HepG2 (cell line): ENCODE data around the gene SCGB1C1. TPM values are rescaled to one million over a fixed set of nuclear protein-coding genes. Genes with fewer than 3 reads are reported as not detected.

ENCODE experiments used
- ATAC-seq: fragments of 200-7000 bp; cut with Tn5 transposase; 3 replicates; pipeline ENCODE4 v1.9.1; 2020; ENCODE audit warnings: mild to moderate bottlenecking, moderate library complexity
- BruUV-seq: library from RNA; stranded (reverse); fragments of 400-500 nt; replicated peaks from 2 replicates; lab custom pipeline; 2021; lab: Mats Ljungman, UMichigan
- CTCF ChIA-PET: fragments of 300-600 bp; formaldehyde crosslinking; extraction: SDS; loops from one replicate; lab custom pipeline; 2021; ENCODE audit warnings: low total read pairs, inconsistent platforms, low intra/inter-chr PET ratio; lab: Yijun Ruan, JAX
- POLR2A ChIA-PET: fragments of 350-600 bp; sonication (Branson Sonifier 250); formaldehyde crosslinking; loops from one replicate; lab custom pipeline; 2020; ENCODE audit warnings: antibody characterized with exemption, inconsistent platforms; lab: Yijun Ruan, JAX
- DNase-seq: peaks from one replicate; pipeline ENCODE4 v3.0.0-alpha.2; 2015; ENCODE audit warnings: low spot score
- FAIRE-seq: peaks from 3 replicates; lab custom pipeline; 2011; peaks lifted over from hg19 to GRCh38; lab: Jason Lieb, UNC
- H2AFZ ChIP-seq: one replicate; pipeline ENCODE4 v1.6.1; 2011; ENCODE audit warnings: low read length, inconsistent platforms
- H3K27ac ChIP-seq: fragments of 300-600 bp; 3 replicates; pipeline ENCODE4 v1.8.0; 2011; ENCODE audit warnings: mixed run types, mild to moderate bottlenecking, mixed read lengths, low read length, inconsistent platforms; ENCODE audit not compliant: insufficient read depth; ENCODE audit errors: extremely low read length
- H3K27me3 ChIP-seq, 2 experiments: fragments of 200-600 bp in 1 of 2; 2 replicates in 1 of 2; 3 replicates in 1 of 2; pipeline versions ENCODE4 v1.6.0 to v1.8.0; 2011; ENCODE audit warnings: low read length in 2 of 2, mild to moderate bottlenecking in 2 of 2, moderate library complexity in 2 of 2, inconsistent platforms in 1 of 2; ENCODE audit not compliant: insufficient read depth in 2 of 2, control insufficient read depth in 1 of 2
- H3K36me3 ChIP-seq, 2 experiments: fragments of 200-600 bp in 1 of 2; replicated peaks in 1 of 2; 2 replicates in 1 of 2; 3 replicates in 1 of 2; pipeline versions ENCODE4 v1.5.1 to v1.8.0; 2011; ENCODE audit warnings: low read length in 2 of 2, inconsistent platforms in 1 of 2; ENCODE audit not compliant: insufficient read depth in 2 of 2, control insufficient read depth in 1 of 2
- H3K4me1 ChIP-seq: 2 replicates; pipeline ENCODE4 v1.5.1; 2012; ENCODE audit warnings: low read length, inconsistent platforms; ENCODE audit not compliant: insufficient read depth
- H3K4me2 ChIP-seq: 2 replicates; pipeline ENCODE4 v1.6.0; 2011; ENCODE audit warnings: low read depth, low read length, inconsistent platforms
- H3K4me3 ChIP-seq, 3 experiments: fragments of 200-600 bp in 1 of 3; sonication (generic), shearing (Covaris generic) in 1 of 3; replicated peaks in 1 of 3; 2 replicates each; pipeline ENCODE4 v1.5.1; 2011 to 2016; ENCODE audit warnings: low read length in 3 of 3, inconsistent platforms in 2 of 3, low read depth in 2 of 3, mild to moderate bottlenecking in 2 of 3, control low read depth in 1 of 3, mixed read lengths in 1 of 3; ENCODE audit not compliant: insufficient read depth in 1 of 3
- H3K79me2 ChIP-seq: one replicate; pipeline ENCODE4 v1.6.1; 2011; ENCODE audit warnings: low read length, inconsistent platforms; ENCODE audit not compliant: insufficient read depth
- H3K9ac ChIP-seq: 2 replicates; pipeline ENCODE4 v1.6.0; 2011; ENCODE audit warnings: mild to moderate bottlenecking, low read depth, low read length, inconsistent platforms; ENCODE audit not compliant: insufficient read depth
- H3K9me3 ChIP-seq: 2 replicates; pipeline ENCODE4 v1.5.1; 2012; ENCODE audit warnings: mild to moderate bottlenecking, low read length
- H4K20me1 ChIP-seq: 2 replicates; pipeline ENCODE4 v1.6.0; 2011; ENCODE audit warnings: inconsistent platforms, mild to moderate bottlenecking, low read length, moderate library complexity; ENCODE audit not compliant: insufficient read depth
- CHD2 ChIP-seq: IDR thresholded peaks from 2 replicates; pipeline ENCODE4 v1.6.1; 2011; ENCODE audit warnings: low read depth, low read length, improper control_type of control experiment
- MLXIP ChIP-seq: sonication (generic); formaldehyde crosslinking; IDR thresholded peaks from 2 replicates; pipeline ENCODE4 v1.9.0; 2021; ENCODE audit warnings: missing genetic modification reagents, borderline replicate concordance
- SIN3A ChIP-seq: IDR thresholded peaks from 2 replicates; pipeline ENCODE4 v1.6.1; 2011; ENCODE audit warnings: low read depth, mild to moderate bottlenecking, control low read depth, low read length, borderline replicate concordance
- THAP9 ChIP-seq: sonication (generic); formaldehyde crosslinking; IDR thresholded peaks from 2 replicates; pipeline ENCODE4; 2020; ENCODE audit warnings: missing genetic modification reagents, mild to moderate bottlenecking, borderline replicate concordance
- ZHX2 ChIP-seq, 2 experiments: sonication (generic) in 1 of 2; formaldehyde crosslinking in 1 of 2; IDR thresholded peaks; 2 replicates each; pipeline versions ENCODE4 v1.6.1 to v1.9.0; 2014 to 2022; ENCODE audit warnings: antibody characterized with exemption in 1 of 2, borderline replicate concordance in 1 of 2, inconsistent platforms in 1 of 2, low read depth in 1 of 2, missing genetic modification reagents in 1 of 2
- WGBS: methylation state at CpG from one replicate; pipeline ENCODE4 v1.1.6; 2017; ENCODE audit warnings: low lambda C conversion rate; 5-methylcytosine and 5-hydroxymethylcytosine counted together
- in situ Hi-C: cut with HindIII; loops from 2 replicates; pipeline ENCODE4 v1.10.0; 2017; ENCODE audit warnings: low pct_unique_long_range_greater_than_20kb; ENCODE audit not compliant: extremely low pct_ligation_motif_present
- intact Hi-C: fragments of 100-400 bp; cut with micrococcal nuclease; formaldehyde crosslinking; loops from one replicate; pipeline ENCODE4 v1.10.0; 2022; ENCODE audit not compliant: unreplicated experiment
- polyA plus RNA-seq, 8 experiments: library from polyadenylated mRNA; depleted of rRNA in 3 of 8; stranded (reverse) in 7 of 8; unstranded in 1 of 8; fragments of >200 nt; fragmentation: Illumina TruSeq in 4 of 8; extraction: Trizol in 4 of 8; gene quantifications; 2 replicates each; pipeline versions ENCODE4 v1.2.1 to v1.2.3, GENCODE V29; 2011 to 2016; ENCODE audit warnings: low read depth in 4 of 8, missing spikeins in 1 of 8, mixed read lengths in 1 of 8; ENCODE audit not compliant: insufficient read depth in 1 of 8
- total RNA-seq, 5 experiments: library from RNA; depleted of rRNA; stranded (reverse); fragments of >200 nt; fragmentation: Illumina TruSeq; extraction: Trizol; gene quantifications; 2 replicates each; pipeline ENCODE4 v1.2.3, GENCODE V29; 2016; ENCODE audit warnings: low read depth in 1 of 5

SCGB1C1 gene
- total and polyA plus RNA-seq, 2 of the 13 experiments (the other 11 are each of a cell fraction or from before 2014, with no cell fraction given) = not detected

GRCh38 chr11:206526-207207, 13.8 kb downstream of the SCGB1C1 start (continued):
- TF ChIP-seq THAP9 (no peak), CHD2 (no peak)

- ChIA-PET CTCF (no interaction called here), POLR2A (interaction anchor here (0.8 to 3.9 kb wide), 20 partner anchors 9 to 353 kb away, joined by 3 to 41 read pairs (median 4); partner anchors contain the start of genes IFITM2, LMNTD2, RNH1 and SIRT3)
- H3K27ac ChIP-seq = peak within 1 kb of the TSS; percentile 96
- no peaks in the 10 kb centered on the region for H3K9me3 ChIP-seq
- H3K9ac ChIP-seq = peak within 1 kb of the TSS; percentile 100
- DNase-seq (peak; percentile 95), ATAC-seq (peak; percentile 74), FAIRE-seq (peak; percentile 78)
- intact Hi-C loops = loop anchor here (2.0 kb wide), 1 partner anchor 29 kb away; the partner anchor contains the start of genes PSMD13 and SIRT3
- peaks cover 36% of the 10 kb centered on the region for H3K4me1 ChIP-seq
- in situ Hi-C loops = no loop called here
- BruUV-seq = no TSS peak
- no peak within 1 kb of the TSS for H2AFZ ChIP-seq
- H3K79me2 ChIP-seq = peaks cover 46% of the 10 kb centered on the region
- peaks cover 7% of the 10 kb centered on the region; the same call in 1 of the 2 replicates for H4K20me1 ChIP-seq
- H3K27me3 ChIP-seq = no peaks in the 10 kb centered on the region; a peak in 1 of 5 replicates
- WGBS = 0% methylated on average over 6 of the region's 63 CpGs
- H3K36me3 ChIP-seq = peaks cover 23 to 51% of the 10 kb centered on the region in 2 experiments
- H3K4me3 ChIP-seq = peak within 1 kb of the TSS; percentile 75 to 90 (median 89)
- H3K4me2 ChIP-seq = peak within 1 kb of the TSS; percentile 97
- TF ChIP-seq MLXIP (CRISPR knock-in tag) (0 out of 2 replicates have a peak, but pooled peaks have one; percentile 54), ZHX2 (IDR thresholded peaks at IDR 0.05; ENCODE audit: low read depth) (peak; percentile 74; the same call in 1 of the 2 replicates), ZHX2 (CRISPR knock-in tag; IDR thresholded peaks at IDR 0.05; ENCODE audit: borderline replicate concordance) (peak; percentile 94; the same call in 1 of the 2 replicates), SIN3A (peak; percentile 81; the same call in 1 of the 2 replicates)
Observed at GRCh38 chr11:207208-207862, 14.5 kb downstream of the SCGB1C1 start, which contains the start of the genes BET1L and RIC8A. Gene BET1L, minus strand, starts transcription at chr11:207399. Its CDS starts 78 bp downstream, at chr11:207321. Gene RIC8A, plus strand, starts transcription at chr11:207708. Its CDS starts 1,147 bp downstream, at chr11:208855.
